Activated CD4-positive, CD25-positive, alpha-beta regulatory T cell treated with anti-CD3 and anti-CD28 coated beads, Interleukin-2, amount 50 U/mL, for 72 hours (primary cell): ENCODE data around the gene EML5.

ENCODE experiments used
- DNase-seq: peaks from one replicate; pipeline ENCODE4 v3.0.0; 2021

EML5 gene

DNA sequence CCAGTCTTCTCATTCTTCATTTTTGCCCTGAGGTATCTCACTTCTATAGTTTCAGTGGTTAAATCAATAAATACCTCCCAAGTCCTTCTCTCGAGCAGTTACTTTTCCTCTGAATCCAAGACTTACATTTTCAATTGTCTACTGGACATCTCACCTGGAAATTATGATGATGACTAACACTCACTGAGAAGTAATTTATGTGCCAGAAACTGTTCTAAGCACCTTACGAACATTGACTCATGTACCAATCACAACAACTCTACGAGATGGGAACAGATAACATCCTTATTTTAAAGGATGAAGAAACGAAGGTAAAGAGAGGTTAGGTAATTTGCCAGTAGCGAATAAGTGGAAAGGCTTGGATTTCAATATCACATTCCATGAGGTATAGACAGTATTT, 94.1 kb downstream of the EML5 start:
- no peak for DNase-seq

DNA sequence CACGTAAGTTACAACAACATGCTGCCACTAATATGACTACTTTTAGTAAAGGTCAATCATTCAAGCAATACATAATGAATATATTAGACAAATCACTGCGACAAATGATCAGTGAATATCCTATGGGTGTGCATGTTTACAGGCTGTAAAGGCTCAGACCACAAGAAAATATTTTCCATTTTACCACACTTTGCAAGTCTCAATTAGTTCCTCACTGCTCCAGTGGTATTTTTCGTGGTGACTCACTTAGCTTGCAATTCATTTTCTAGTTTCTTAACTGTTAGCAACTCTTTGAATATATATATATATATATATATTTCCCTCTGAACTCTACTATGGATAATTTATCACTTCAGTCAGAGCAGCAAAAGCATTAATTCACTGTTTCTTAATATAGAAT, 96.9 kb downstream of the EML5 start:
- no peak for DNase-seq

DNA sequence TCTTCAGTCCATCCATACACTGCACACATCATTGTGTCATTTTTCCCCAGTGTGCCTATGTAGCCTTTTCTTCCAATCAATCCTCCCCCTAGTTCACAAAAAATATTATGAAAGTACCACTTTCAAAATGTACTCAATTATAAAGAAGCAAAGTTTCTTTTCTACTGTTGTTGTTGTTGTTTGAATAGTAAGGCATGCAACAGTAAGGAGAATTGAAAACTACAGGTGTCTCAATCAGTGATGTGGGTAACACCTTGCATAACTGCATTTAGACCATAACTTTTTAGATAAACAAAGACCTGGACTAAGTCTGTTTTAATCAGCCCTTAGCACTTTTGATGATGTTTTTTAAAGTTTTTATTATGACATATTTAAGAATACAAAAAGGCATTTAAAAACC, 104.4 kb downstream of the EML5 start:
- no peak for DNase-seq

DNA sequence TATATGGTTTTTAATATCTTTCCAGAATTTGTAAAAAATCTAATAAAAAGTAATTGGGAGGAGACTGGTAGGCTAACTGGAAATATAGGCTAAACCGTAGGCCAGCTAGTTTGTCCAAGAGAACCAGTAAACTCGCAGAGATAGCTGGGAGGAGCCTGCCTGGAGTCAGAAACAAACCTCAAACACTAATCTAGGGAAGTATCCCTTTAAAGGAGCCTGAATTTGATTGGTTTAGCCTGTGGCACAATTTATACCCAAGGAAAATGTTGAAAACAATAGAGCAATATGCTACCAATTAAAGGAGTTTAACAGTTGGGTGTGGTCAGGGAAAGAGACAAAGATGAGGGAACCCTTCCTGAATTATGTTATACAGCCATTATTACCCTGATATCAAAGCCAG, 109.6 kb downstream of the EML5 start:
- DNase-seq = no peak

DNA sequence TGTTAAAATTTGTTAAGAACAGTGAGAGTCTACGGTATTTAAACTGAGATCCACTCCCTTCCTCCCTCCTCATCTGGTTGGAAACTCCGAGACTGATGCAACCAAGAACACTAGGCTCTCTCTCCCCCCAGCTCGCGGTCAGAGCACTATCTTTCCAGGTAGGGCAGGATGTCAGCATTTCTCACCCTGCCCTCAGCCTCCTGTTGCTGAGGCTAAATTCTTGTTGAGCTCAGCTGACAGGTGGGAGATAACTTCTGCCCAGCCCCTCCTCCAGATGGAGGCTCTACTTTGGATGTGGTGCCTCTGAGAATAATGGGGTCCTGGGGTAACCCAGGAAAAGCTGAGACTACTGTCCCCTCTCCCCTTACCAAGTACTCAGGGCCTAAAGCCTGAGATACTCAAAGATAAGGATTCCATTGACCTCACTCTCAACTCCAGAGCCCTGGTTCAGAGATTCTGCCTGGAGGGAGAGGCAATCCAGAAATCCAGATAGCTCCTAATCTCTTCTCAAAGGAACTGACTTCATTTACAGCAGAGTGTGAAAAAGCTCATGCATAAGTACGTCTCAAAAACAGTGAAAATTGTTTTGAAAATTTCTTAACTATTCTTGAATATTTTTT, 110.1 kb downstream of the EML5 start:
- no peak for DNase-seq

DNA sequence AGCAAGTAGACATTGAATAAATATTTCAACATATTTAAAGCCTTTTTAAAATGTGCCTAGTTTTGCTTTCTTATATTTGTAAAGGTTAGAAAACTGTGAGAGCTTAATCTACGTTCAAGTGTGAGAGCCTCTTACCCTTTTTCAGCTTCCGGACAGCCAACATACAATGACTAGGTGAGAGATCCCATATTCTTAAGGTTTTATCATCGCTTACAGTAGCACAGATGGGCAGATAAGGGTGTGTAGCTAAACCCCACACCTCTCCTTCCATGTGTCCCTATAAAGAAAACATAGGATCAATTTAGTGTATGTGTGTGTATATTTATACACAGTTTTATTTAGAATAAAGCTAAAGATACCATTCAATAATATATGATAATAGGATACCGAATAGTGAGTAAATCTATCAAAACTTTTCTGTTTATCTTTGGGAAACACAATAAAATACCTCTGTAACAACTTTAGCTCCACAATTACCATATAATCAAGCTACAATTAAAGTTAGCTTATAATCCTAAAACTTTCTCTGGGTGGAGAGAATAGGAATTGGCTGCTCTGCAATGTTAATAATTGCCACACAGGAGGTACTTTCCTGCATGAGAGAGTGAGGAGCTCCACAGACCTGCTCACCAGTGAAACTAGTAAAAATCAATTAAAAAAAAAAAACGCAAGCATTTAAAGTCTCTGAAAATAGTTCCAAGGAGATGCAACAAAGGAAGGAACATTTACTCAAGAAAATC, 110.8 kb downstream of the EML5 start:
- DNase-seq = no peak

DNA sequence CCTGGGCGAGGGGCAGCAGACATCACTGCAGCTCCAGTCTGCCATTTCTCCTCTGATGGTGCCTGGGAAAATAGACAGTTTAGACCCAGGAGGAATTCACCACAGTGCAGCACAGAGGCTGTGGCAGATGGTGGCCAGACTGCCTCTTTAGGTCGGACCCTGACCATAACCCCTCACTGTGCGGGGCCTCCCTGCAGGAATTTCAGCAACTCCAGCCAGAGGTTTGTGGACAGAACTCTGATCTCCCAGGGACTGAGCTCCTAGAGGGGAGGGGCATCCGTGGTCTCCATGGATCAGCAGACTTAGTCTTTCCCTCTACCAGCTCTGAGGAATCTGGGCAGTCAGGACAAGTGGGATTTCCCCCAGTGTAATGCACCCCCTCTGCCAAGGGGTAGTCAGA, 123.4 kb downstream of the EML5 start:
- no peak for DNase-seq

DNA sequence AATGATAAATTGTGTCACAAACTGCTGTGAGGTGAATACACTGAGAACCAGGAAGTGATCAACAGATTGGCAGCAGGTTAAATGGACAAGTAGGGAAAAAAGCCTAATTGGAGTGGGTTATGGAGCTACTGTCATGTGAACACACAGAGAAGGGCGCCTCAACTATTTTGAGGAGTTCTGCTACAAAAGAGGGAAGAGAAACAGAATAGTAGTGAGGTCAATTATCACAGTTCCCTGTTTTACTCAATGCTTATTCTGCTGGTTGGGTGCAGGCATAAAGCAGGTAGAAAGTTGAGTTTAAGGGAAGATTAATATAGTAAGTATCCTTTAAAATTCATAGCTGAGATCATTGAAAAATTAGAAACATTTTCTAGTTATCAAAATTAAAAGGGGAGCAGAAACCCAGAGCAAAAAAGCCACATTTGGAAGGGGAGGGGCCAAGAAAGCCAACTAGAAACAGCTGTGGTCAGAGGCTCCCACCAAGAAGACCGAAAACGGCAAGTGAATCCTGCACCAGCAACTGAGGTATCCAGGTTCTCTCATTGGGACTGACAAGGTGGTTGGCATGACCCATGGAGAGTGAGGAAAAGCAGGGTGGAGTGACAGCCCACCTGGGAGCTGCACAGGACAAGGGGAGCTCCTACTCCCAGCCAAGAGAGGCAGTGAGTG, 124.2 kb downstream of the EML5 start:
- DNase-seq = no peak

DNA sequence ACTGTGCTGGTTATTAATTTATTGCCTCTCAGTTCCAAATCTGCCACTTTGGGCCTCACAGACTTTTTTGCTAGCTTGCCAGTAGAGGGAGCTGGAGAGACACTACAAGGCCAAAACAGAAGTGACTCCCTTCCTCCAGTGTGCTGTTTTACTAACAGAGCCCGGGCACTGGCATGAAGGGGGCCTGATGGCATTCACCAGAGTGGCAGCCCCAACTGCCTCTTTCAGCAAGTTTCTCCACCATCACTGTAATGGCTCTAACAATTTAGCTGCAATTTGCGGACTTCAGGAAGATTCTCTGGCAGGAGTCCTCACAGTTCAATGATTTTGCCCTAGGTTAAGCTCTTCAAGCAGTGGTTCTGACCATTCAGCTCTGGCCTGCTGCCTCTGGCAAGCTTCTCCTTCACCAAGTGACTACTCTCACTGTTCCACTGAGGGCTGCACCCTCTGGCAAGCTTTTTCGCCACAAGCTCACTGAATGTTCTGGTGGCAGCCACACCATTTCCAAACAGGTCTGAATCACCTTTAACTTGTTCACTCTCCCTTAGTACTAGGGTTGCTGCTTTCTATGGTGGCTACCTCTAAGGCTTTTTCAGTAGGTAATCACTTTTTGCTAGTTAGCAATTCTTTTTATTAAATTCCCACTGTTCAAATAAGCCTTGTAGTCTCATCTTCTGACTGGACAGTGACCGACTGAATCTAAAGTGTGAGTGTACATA, 125.0 kb downstream of the EML5 start:
- DNase-seq = peak; percentile 33

DNA sequence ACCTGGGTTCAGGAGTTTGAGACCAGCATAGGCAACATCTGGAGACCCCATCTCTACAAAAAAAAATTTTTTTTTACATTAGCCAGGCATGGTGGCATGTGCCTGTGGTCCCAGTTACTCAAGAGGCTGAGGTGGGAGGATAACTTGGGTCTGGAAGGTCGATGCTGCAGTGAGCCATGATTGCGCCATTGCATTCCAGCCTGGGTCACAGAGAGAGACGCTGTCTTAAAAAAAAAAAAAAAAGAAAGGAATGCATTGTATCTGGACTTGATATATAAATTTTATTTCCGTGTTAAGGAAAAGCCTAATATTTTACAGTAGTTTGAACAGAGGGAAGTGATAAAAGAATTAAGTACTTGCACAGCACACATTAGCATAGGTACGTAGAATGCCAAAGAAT, 132.7 kb downstream of the EML5 start:
- no peak for DNase-seq

DNA sequence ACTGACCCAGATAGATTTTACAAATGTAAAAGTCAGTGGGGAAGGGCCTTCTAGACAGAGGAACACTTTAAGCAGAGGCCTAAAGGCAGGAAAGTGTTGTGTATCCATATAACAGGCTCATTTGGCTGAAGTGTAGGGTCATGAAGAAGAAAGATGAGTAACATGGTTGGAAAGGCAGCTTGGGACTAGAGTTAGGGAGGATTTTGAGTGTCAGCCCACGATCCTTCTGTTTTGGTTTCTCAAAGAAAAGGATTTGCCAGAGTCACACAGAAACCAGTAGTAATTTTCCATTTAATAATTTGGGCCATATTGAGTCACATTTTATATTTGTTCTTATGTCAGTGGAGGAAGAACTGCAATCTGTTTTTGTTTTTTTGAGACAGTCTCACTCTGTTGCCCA, 153.5 kb downstream of the EML5 start:
- no peak for DNase-seq

DNA sequence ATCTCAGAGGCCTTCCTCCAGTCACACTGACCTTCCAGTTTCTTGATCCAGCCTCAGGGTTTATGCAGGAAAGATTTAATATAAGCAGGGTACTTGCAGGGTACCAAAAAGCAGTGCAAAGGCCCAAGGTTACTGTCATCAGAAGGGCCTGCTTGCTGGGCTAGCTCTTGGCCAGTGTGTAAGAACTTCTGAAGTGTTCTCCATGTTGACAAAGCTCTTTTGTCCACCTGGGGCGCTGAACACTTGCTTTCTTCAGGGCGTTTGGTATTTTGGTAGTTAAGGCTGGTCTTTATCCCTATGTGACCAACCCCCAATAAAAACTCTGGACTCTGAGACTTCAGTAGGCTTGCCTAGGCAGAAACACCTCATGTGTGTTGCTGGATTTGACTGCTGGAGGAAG, 160.2 kb downstream of the EML5 start:
- no peak for DNase-seq

DNA sequence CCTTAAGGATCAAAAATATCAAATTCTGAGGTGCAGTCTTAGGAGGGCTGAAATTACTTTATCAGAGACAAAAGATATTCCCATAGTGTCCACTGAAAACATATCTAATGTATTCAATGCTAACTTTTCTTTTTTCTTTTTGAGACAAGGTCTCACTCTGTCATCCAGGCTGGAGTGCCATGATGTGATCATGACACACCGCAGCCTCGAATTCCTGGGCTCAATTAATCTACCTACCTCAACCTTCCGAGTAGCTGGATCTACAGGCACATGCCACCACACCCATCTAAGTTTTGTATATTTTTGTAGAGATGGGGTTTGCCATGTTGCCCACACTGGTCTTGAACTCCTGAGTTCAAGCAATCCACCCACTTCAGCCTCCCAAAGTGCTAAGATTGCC, 161.7 kb downstream of the EML5 start:
- DNase-seq = no peak

DNA sequence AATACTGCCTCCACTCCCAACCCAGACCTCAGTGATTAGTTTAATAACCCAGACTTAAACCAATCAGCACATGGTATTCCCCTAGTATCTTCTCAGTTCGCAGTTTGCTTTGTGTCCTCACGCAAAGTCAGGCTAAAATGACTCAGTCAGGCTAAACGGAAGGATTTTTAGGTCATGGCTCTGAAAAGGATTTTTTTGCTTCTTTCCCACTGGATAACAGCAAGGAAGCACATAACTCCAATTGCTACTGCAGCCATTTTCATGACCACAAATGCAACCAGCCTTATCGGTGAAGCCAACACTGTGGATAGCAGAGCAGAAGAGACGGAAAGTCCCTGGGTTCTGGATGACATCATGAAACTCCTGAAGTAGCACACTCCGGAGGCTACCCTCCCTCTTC, 162.2 kb downstream of the EML5 start:
- DNase-seq = no peak

DNA sequence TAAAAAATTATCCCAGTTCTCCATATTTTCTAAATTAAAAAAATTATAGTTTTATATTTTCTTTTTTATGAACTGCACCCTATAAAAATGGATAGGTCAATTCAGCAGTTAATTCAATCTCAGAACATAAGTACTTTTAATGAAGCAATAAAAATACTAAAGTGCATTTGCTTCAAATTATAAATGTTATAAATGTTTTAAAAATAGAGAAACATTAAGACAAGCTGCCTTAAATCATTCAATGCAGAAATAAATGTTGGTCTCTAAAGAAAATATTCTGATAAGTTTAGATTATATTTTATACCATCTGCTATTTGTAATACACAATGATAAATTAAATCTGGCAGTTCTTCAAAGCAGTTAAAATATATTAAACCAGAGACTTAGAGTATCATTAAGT, 164.3 kb downstream of the EML5 start:
- no peak for DNase-seq

DNA sequence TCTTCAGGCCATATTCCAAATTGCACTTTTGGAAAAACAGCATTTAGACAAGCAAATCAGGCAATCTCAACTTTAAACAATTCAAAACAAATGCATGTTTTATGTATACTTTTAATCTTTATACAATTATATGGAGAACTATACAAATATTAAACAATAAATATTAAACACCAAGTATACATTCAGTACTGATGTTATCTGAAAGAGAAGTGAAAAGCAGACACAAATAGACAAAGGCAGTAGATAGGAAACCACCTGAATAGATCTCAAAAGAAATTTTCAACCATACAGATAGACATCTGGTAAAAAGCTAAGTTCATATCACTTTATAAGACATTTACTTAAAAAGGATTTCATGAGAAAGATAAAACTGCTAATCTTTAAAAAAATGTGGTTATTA, 164.7 kb downstream of the EML5 start:
- no peak for DNase-seq

DNA sequence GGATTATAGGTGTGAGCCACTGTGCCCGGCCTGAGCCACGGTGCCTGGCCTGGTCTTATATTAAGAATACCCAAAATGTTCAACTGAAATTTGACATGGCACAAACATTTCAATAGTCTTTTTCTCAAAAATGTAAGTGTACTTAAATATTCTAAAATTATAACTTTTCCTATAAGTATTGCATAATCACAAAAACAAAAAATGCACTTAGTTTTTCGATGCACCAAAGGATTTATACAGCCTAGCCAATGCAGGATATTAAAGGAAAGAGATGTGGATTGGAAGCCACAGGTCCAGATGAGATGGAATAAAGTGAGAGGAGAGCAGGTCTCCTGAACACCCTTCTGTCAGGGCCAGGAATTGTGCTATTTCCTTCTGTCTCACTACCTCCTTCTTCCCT, 167.1 kb downstream of the EML5 start:
- DNase-seq = no peak

DNA sequence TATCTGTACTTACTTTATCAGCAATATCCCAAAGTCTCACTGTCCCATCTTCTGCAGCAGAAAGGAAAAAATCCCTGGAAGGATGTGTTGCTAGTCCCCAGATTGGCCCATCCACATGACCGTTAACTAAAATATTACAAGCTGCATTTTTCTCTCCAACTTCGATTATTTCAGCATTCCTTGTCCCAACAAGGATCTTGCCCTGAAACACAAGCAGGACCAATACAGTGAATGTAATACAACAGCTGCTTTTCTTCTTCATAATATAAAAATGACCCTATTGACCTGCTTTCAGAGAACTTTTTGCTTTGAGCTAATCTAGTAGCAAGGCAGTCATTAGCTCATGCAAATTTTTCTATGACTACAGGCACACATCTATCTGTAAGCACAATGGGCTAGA, 171.7 kb downstream of the EML5 start:
- no peak for DNase-seq

DNA sequence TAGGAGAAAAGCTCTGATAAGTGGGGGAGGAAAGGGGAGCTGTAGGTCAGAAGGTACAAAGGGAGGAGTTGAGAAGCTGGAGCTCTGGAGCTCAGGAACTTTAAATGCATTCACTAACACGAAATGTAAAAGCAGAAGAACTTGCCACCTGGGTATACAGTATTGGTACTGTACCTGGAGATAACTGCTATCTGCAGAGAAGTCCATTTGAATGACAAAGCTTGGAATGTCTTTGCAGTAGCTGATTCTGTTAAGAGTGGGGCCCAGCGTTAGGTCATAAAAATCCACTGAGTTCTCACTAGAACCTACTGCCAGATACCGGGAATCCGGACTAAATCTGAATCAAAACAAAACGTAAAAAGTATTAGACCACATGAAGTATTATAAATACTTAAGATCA, 174.3 kb downstream of the EML5 start:
- no peak for DNase-seq

DNA sequence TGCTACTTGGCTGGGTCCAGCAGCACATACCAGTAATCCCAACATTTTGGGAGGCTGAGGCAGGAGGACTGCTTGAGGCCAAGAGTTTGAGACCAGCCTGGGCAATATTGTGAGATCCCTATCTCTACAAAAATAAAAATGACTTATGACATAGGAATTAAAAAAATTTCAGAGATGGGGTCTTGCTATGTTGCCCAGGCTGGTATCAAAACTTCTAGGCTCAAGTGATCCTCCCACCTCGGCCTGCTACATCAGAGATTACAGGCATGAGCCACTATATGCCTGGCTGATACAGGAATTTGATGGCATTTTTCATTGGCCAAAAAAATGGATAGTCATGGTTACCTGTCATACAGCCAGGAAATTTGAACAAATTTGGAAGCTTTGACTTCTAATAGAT, 175.3 kb downstream of the EML5 start:
- DNase-seq = no peak

DNA sequence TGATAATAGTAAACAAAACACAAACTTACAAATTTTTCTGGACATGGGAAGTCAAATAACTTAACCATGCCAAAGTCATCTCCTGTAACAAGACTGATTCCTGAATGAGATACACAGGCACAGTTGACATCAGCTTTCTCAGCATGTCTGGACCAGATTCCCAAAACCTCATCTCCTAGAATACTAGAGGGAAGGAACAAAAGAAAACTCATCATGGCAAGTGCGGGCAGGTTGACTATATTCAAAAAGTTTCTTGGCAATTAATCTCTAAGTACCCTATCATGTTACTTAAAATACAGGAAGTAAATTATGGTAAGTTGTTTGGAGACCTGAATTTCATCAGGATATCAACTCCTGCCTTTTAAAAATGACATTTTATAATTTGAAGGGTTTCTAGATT, 176.1 kb downstream of the EML5 start:
- DNase-seq = no peak

DNA sequence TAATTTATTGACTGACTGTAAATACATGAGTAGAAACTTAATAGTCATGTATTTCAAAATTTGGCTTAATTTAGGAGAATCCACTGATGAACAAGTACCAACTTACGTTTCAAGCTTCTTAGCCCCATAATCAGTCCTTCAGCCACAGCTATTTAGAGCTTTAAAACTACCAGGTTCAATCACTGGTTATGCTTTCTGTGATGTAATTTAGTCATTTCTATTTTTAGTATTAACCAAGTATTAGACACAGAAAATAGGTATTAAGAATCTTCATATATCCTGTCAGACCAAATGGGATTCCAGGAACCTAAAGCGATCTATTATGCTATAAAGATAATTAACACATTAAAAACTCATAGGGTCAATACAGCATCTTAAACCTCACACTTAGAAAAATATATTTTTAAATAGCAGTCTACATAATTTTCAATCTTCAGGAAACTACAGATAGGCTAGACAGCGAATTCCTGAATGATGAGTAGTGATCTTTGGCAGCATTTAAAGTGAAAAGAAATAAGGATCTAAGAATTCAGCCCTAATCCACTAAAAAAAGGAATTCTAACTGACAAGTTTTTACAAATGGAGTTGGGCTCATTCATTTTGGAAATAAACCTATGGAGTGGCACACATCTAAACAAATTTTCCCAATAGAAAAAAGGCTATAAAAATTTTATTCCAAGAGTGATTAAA, 178.4 kb downstream of the EML5 start:
- no peak for DNase-seq

DNA sequence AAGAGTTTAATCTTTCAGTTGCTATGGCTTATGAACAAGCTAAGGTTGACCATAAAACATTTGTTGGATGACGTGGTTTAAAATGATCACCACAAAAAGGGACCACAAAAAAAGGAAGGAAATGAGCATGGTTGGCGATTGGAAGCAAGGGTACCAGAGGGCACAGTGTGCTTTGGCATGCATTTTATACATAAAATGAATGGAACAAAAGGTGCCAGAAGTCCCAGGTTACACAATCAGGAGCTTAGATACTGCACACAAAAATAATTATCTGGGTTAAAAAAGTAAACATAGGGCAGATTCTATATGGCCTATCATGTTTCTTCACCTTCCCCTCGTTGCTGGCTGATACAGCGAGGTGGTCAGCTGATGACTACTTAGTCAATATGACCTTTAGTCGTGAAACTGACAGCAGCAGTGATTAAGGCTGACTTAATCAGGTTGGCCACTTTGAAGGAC, 179.2 kb downstream of the EML5 start:
- DNase-seq = no peak
